C4-2B (cell line): Measurements from ENCODE around the gene CDH8.

Experiments used
- H3K27ac ChIP-seq: fragments of 450-650 bp; 2 replicates; pipeline ENCODE4 v1.5.1; 2017
- CTCF ChIP-seq: fragments of 450-650 bp; conservative IDR thresholded peaks from 2 replicates; pipeline ENCODE4 v1.5.1; 2017; ENCODE audit warnings: mild to moderate bottlenecking
- ZFX ChIP-seq: fragments of 450-650 bp; IDR thresholded peaks from 2 replicates; pipeline ENCODE4 v1.6.1; 2017

Gene CDH8

DNA sequence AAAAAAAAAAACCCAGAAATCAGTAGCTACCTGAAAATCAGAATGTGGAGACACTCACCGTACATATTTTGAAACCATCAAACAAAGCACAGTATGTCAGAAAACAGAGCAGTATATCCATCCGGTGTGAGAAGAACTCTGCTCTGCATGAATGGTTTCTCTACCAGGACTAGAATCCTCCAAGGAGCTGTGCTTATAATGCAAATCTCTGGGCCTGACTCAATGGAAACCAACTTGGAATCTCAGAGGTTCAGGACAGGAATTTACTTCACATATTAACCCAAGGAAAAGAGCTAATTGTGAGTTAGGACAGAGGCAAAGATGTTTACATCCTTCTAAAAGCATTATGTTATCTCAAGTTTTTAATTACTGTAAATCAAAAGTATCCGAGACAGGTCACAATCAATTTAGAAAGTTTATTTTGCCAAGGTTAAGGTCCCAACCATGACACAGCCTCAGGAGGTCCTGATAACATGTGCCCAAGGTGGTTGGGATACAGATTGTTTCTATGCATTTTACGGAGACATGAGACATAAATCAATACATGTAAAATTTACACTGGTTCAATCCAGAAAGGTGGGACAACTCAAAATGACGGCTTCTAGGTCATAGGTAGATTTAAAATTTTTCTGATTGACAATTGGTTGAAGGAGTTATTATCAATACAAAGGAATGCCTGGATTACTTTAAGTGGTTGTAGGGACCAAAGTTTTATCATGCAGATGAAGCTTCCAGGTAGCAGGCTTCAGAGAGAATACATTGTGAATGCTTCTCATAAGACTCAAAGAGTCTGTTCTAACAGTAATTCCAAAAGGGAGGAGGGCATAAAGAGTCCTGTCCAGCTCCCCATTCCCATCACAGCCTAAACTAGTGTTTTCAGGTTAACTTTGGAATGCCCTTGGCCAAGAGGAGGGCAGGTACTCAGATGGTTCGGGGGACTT, 164.1 kb downstream of the CDH8 start:
- TF ChIP-seq CTCF = no peak
- TF ChIP-seq ZFX = no peak
- no peak overlapping the region for H3K27ac ChIP-seq

DNA sequence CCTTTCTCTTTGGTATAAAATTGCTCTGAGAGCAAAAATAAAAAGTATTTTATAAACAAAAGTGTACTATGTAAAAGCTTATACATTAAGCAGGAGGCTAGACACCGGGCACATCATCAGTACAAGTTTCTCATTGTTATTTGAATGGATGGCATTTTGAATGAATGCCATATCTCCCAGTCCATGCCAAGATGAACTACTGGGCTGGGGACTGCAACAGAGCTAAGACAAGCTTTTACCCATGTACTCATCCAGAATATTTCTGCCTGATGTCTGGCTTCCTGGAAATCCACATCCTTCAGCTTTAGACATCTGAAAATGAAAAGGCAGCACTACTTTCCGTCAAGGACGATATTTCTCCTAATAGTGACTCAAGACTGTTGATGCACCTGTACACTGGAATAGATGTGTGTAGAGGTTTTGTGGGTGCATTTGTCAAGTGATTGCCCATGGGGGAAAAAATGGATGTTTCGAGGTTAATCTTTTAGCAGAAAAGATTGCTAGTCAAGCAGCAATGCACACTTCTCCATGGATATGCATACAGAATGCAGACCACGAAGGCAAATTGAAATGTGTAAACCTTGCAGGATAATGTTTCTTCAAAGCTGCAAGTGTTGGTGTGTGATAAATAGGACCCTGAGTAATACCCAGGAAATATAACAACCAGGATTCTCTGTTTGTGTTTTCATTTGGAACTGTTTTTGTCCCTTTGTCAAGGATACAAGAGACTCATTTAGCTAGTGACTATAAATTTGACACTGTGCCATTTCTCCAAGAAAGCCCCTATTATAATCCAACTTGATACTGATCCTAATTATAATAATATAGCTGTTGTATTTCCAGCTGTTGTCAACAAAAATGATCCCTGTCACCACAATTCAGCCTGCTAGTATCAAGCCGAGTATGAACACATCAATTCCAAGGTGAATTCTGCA, 173.8 kb downstream of the CDH8 start:
- TF ChIP-seq ZFX = no peak
- no peak for TF ChIP-seq CTCF
- H3K27ac ChIP-seq = no peak overlapping the region

GRCh38 chr16:61858988-61859387, 177.2 kb downstream of the CDH8 start:
- H3K27ac ChIP-seq = no peak overlapping the region
- TF ChIP-seq CTCF = no peak
- TF ChIP-seq ZFX = no peak

DNA sequence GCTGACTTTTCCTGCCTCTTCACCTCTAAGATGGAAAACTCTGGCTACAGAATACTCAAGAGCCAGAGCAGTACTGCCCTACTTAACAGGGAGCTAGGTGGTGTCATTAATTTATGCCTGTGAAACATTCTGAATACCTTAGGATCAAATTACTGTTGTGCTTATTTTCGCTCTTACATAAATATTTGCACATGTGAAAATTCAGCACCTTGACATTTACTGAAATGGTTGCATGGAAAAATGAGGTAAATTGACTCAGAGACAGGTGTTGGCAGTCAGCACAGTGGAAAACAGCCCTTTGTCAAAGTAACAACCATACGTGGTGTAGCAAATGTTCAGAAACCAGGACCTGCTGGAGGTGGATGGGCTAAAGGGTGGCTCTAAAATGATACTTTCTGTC, 193.6 kb downstream of the CDH8 start:
- TF ChIP-seq ZFX (no peak), CTCF (no peak)

DNA sequence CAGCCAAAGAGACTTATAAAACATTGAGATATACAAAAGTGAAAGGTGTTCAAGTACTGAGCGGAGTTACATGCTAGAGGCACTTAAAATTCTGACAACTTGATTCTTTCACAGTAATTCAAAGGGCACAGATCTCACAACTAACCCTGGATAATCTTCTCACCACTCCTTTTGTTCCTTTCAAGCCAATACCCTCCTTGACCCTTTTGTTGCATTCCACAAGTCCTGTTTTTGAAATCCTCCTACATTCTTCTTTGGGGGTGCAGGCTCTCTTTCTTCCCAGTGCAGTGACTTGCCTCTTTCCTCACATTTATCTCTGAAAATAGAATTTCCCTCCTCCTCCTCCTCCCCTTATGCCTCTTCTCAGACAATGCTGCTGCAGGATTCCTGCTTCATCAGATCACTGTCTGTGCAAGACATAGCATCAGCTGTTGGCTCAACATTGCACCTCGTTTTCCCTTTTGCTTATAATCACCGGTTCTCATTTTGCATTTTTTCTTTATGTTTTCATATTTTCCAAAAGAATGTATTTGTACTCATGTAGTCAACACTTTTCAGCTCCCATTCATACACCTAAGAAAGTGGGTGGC, 199.3 kb downstream of the CDH8 start:
- no peak for TF ChIP-seq ZFX
- no peak for TF ChIP-seq CTCF
- no peak overlapping the region for H3K27ac ChIP-seq

More for the DNA sequence above, 193.6 kb downstream of the CDH8 start:
- H3K27ac ChIP-seq = no peak overlapping the region

DNA sequence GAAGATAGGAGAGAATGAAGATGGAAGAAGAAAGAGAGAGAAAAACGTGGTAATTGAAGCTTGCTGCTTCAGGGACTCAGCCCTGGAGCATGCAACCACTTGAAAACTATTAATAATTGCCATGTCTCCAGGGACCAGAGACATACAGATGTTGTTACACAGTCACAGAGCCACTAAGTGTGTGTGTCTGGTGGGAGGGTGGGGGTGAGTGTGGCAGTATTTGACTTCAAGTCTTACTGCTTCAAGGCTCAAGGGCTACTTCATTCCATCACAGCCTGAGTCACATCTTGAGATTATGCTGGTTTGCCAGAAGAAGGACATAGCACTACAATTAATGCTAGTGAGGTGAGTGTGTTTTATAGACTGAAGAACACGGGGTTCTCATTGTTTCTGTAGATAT, 202.2 kb downstream of the CDH8 start:
- TF ChIP-seq CTCF (no peak), ZFX (no peak)
- no peak overlapping the region for H3K27ac ChIP-seq
